Measurements from ENCODE around the gene FANCE.
"Not testable (repeated sequence)": the region's sequence is repeated elsewhere in the genome, so short reads cannot be mapped to it uniquely, and the experiment has no call there.

FANCE gene

GRCh38 chr6:35432702-35433101 lies 19.4 kb upstream of the FANCE start:
- not testable (repeated sequence) for DNase-seq (ENCODE audit: low read depth, low spot score)

DNA sequence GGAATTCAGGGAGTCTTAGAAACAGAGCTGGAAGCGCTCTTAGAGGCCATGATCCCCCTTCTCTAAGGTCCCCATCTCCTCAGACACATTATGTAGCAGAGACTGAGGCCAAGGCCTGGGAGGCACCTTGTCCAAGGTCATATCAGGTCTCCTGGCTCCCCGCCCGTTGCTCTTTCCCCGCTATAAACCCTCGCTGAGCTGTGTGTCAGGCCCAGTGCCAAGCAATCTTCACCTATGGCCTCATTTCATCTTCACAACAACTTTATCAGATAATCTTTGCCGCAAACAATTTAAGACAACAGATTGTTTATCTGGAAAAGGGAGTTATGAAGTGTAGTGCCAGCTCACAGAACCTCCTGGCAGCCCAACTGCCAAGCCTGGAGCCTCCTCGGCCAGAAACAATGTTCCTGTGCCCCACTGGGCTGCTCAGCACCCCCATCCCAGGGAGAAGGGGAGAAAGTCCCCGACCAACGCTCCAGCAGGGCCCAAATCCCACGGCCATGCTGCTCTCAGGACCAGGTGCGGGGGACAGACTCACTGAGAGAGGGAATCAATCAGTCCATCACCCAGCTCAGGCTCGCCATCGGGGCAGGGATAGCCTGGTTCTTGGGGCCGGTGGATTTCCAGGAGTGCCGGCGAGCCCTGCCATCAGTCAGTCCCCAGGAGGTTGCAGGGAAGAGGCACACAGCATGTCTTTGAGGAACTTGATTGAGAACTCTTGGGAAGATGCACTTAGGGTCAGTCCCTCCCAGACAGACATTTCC lies 16.9 kb upstream of the FANCE start:
- DNase-seq (ENCODE audit: low read depth, low spot score): no peak

DNA sequence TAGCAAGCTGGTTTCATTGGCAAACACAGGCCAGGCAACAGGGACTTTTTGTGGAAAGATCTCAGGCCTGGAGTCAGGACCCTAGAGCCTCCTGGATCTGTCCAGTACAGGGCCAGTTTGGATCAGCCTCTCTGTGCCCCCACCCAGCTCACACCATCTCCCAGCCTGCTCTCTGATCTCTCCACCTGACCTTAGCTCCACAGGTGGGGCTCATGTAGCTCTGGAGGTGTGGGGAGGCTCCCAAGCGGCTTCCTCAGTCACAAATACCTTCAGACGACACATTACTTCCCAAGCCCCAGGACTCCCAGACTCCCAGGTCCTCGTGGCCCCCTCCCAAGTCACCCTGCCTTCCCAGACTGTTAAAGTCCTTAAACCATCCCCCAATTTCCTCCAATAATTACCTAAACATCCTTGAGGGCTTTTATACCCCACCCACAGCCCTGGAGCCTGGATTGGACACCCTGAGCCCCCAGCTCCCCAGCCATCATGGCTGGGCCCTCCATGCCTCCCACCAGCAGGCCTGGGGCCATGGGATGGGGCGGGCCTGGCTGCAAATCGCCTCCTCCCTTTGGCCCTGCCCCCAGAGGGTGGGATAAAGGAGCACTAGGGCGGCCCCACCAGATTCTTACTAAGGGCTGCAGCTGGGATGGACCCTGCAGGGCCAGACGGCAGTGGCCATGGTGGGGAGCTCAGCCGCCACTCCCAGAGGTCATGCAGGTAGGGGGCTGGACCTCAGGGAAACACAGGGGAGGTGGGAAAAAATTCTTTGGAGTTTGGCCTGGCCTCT lies 15.9 kb upstream of the FANCE start:
- no peak for DNase-seq (ENCODE audit: low read depth, low spot score)

GRCh38 chr6:35438378-35439065 lies 13.6 kb upstream of the FANCE start:
- DNase-seq (ENCODE audit: low read depth, low spot score): not testable (repeated sequence)

DNA sequence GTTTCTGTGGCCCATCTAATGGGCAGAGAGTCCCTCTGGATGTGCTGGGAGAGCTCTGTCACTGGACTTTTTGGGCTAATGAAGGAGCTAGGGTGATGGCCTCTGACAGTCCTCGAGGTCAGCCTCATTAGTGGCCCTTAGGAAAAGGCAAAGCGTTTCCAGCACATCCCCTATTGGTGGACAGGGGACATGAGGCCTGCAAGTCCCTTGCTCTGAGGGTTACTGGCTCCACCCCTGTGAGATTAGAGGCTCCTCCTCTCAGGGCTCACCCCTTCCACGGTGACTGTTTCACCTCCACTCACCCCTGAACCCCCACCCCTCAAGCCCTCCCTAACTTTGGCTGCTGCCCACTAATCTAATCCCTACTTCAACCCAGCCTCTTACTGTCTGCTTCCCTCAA lies 12.8 kb upstream of the FANCE start:
- DNase-seq (ENCODE audit: low read depth, low spot score): no peak

GRCh38 chr6:35441205-35441604 lies 10.9 kb upstream of the FANCE start:
- no peak for DNase-seq (ENCODE audit: low read depth, low spot score)

GRCh38 chr6:35441642-35442041 lies 10.5 kb upstream of the FANCE start:
- no peak for DNase-seq (ENCODE audit: low read depth, low spot score)

DNA sequence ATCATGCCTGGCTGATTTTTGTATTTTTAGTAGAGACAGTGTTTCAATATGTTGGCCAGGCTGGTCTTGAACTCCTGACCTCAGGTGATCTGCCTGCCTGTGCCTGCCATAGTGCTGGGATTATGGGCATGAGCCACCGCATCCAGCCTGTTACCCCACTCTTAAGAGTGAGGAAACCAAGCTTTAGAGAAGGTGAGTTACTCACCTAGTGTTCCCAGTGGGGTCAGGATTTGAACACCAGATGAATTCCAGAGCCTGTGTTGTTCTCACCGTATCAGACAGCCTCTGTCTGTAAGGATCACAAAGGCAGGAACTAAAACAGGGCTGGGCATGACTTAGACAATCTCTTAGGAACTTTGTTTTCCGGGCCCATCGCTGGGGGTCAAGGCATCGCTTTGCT lies 9.4 kb upstream of the FANCE start:
- no peak for DNase-seq (ENCODE audit: low read depth, low spot score)

GRCh38 chr6:35443341-35444030 lies 8.7 kb upstream of the FANCE start:
- DNase-seq (ENCODE audit: low read depth, low spot score): no peak

- no peak for DNase-seq (ENCODE audit: low read depth, low spot score)
Measured at GRCh38 chr6:35445691-35446090, 6.4 kb upstream of the FANCE start.

- no peak for DNase-seq (ENCODE audit: low read depth, low spot score)
Measured at GRCh38 chr6:35448191-35448590, 3.9 kb upstream of the FANCE start.

- no peak for DNase-seq (ENCODE audit: low read depth, low spot score)
Measured at GRCh38 chr6:35449287-35449881, 2.8 kb upstream of the FANCE start.

- no peak for DNase-seq (ENCODE audit: low read depth, low spot score)
Measured at GRCh38 chr6:35451354-35452182, 570 bp upstream of the FANCE start.

- DNase-seq (ENCODE audit: low read depth, low spot score): no peak
Measured at GRCh38 chr6:35453236-35453635, 1.1 kb downstream of the FANCE start.

- DNase-seq (ENCODE audit: low read depth, low spot score): no peak
Measured at GRCh38 chr6:35454391-35455110, 2.4 kb downstream of the FANCE start.

DNA sequence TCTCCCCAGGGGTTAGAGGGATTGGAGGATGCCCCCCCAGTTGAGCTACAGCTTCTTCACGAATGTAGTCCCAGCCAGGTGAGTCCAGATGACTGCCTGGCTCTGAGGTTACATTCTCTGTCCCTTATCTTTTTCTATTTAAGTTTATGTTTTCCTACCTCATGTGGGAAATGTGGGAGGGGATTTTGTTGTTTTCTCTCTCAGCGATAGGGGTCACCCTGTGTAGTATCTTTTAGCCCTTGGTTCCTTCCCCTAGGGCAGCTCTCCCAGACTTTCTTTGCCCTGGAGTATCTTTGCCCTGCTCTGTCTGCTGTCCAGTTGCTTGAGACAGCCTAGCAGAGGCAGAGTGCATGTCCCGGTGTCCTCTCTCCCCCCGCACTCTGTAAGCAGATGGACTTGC lies 5.8 kb downstream of the FANCE start:
- no peak for DNase-seq (ENCODE audit: low read depth, low spot score)

DNA sequence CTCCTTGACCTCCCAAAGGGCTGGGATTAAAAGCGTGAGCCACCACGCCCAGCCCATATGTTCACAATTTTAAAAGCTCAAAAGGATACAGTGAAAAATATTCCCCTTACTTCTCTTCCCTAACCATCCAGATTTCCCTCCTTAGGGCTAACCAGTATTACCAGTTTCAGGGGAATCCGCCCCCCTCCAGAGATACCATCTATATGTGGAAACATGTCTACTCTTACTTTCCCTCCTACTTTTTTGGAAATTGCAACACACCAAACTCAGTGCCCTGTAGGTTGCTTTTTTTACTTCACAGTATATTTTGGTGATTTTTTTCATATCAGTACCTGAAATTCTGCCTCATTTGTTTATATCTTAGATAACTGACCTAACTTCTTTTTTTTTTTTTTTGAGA lies 9.1 kb downstream of the FANCE start:
- no peak for DNase-seq (ENCODE audit: low read depth, low spot score)

GRCh38 chr6:35463292-35463691 lies 11.2 kb downstream of the FANCE start:
- DNase-seq (ENCODE audit: low read depth, low spot score): no peak

- DNase-seq (ENCODE audit: low read depth, low spot score): no peak
Measured at GRCh38 chr6:35465646-35466045, 13.5 kb downstream of the FANCE start.
